Measurements from ENCODE around the gene A2ML1.

Gene A2ML1

DNA sequence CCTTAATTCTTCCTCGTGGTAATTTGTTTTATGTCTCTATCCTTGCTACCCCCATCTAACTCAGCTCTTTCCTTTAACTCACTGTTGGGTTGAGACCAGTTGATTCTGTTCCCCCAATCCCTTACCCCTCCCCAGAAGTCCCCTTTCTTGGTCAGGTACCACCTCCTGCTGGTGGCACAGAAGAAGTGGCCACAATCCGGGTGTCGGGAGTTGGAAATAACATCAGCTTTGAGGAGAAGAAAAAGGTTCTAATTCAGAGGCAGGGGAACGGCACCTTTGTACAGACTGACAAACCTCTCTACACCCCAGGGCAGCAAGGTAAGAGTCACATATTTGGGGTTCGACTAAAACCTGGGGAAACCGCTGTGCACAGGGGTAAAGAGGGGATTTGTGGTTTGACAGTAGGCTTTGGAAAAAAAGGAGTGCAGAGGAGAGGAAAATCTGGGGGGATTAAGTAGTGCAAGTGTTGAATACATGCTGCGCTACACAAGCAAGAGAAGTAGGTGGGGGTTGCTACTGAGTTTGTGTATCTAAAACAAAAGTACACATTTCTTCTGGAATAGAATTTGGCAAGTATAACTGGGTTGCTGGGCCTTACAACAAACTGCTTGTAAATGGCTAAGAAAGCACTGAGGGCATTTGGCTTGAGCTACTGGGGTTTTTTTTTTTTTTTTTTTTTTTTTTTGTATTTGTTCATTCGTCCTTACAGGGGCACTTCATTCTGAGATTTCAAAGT lies 1.3 kb downstream of the A2ML1 start:
- H3K4me2 ChIP-seq (ENCODE audit: low read length): no peak overlapping the region
- H3K79me2 ChIP-seq (ENCODE audit: control insufficient read depth, low read length): no peaks in the 10 kb centered on the region
- H3K9me2 ChIP-seq (replicated peaks; ENCODE audit: control insufficient read depth, low read length): no peaks in the 10 kb centered on the region
- H4K20me1 ChIP-seq (ENCODE audit: control insufficient read depth, insufficient read depth, low read depth, low read length): no peaks in the 10 kb centered on the region
- no peaks in the 10 kb centered on the region for H3K27me3 ChIP-seq (ENCODE audit: control insufficient read depth, low read length)
- no peak overlapping the region for H3K27ac ChIP-seq (ENCODE audit: low read depth, low read length)
- no peak overlapping the region for H3K4me3 ChIP-seq (ENCODE audit: low read length)
- no peaks in the 10 kb centered on the region for H3F3A ChIP-seq (ENCODE audit: control insufficient read depth, insufficient read depth)
- H3K9me3 ChIP-seq (ENCODE audit: control insufficient read depth, insufficient read depth, low read length): no peaks in the 10 kb centered on the region; the same call in 1 of the 2 replicates
- no peaks in the 10 kb centered on the region for H3K36me3 ChIP-seq (ENCODE audit: control insufficient read depth, low read length)
- no peaks in the 10 kb centered on the region for H3K4me1 ChIP-seq (ENCODE audit: control insufficient read depth, low read length)
- TF ChIP-seq EZH2phosphoT487 (IDR thresholded peaks at IDR 0.05; ENCODE audit: borderline replicate concordance, low read length): no peak
- TF ChIP-seq, protein P1, sequence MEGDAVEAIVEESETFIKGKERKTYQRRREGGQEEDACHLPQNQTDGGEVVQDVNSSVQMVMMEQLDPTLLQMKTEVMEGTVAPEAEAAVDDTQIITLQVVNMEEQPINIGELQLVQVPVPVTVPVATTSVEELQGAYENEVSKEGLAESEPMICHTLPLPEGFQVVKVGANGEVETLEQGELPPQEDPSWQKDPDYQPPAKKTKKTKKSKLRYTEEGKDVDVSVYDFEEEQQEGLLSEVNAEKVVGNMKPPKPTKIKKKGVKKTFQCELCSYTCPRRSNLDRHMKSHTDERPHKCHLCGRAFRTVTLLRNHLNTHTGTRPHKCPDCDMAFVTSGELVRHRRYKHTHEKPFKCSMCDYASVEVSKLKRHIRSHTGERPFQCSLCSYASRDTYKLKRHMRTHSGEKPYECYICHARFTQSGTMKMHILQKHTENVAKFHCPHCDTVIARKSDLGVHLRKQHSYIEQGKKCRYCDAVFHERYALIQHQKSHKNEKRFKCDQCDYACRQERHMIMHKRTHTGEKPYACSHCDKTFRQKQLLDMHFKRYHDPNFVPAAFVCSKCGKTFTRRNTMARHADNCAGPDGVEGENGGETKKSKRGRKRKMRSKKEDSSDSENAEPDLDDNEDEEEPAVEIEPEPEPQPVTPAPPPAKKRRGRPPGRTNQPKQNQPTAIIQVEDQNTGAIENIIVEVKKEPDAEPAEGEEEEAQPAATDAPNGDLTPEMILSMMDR (IDR thresholded peaks at IDR 0.05; ENCODE audit: low read depth, low read length, poor library complexity, severe bottlenecking): peak; percentile 59

DNA sequence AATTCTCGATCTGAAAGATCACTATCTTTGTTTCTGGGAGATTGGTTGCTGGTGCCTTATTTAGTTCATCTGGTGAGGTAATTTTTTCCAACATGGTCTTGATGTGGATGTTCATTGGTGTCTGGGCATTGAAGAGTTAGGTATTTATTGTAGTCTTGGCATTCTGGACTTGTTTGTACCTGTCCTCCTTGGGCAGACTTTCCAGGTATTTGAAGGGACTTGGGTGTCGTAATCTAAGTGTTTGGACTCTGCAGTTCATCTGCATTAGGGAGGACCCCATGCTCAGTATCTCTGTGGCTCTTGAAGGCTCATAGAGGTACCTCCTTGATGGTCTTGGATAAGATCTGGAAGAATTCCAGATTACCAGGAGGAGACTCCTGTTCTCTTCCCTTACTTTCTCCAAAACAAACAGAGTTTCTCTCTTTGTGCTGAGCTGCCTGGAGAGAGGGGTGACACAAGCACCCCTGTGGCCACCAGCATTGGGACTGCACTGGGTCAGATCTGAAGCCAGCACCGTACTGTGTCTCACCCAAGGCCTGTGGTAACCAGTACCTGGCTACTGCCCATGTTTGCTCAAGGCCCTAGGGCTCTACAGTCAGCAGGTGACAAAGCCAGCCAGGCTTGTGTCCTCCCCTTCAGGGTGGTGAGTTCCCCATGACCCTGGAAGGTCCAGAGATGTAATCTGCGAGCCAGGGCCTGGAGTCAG lies 5.3 kb downstream of the A2ML1 start:
- H3K9me3 ChIP-seq (ENCODE audit: control insufficient read depth, insufficient read depth, low read length): no peaks in the 10 kb centered on the region; the same call in 1 of the 2 replicates
- no peaks in the 10 kb centered on the region for H3K79me2 ChIP-seq (ENCODE audit: control insufficient read depth, low read length)
- H3K27me3 ChIP-seq (ENCODE audit: control insufficient read depth, low read length): no peaks in the 10 kb centered on the region
- H4K20me1 ChIP-seq (ENCODE audit: control insufficient read depth, insufficient read depth, low read depth, low read length): no peaks in the 10 kb centered on the region
- TF ChIP-seq, protein P1 (IDR thresholded peaks at IDR 0.05; ENCODE audit: low read depth, low read length, poor library complexity, severe bottlenecking): no peak
- no peak for TF ChIP-seq EZH2phosphoT487 (IDR thresholded peaks at IDR 0.05; ENCODE audit: borderline replicate concordance, low read length)
- 0 out of 2 replicates have a peak, but pooled peaks cover 4% of the 10 kb centered on the region for H3F3A ChIP-seq (ENCODE audit: control insufficient read depth, insufficient read depth)
- H3K4me3 ChIP-seq (ENCODE audit: low read length): no peak overlapping the region
- H3K4me1 ChIP-seq (ENCODE audit: control insufficient read depth, low read length): peaks cover 17% of the 10 kb centered on the region
- no peaks in the 10 kb centered on the region for H3K9me2 ChIP-seq (replicated peaks; ENCODE audit: control insufficient read depth, low read length)
- H3K27ac ChIP-seq (ENCODE audit: low read depth, low read length): no peak overlapping the region
- no peak overlapping the region for H3K4me2 ChIP-seq (ENCODE audit: low read length)
- no peaks in the 10 kb centered on the region for H3K36me3 ChIP-seq (ENCODE audit: control insufficient read depth, low read length)

DNA sequence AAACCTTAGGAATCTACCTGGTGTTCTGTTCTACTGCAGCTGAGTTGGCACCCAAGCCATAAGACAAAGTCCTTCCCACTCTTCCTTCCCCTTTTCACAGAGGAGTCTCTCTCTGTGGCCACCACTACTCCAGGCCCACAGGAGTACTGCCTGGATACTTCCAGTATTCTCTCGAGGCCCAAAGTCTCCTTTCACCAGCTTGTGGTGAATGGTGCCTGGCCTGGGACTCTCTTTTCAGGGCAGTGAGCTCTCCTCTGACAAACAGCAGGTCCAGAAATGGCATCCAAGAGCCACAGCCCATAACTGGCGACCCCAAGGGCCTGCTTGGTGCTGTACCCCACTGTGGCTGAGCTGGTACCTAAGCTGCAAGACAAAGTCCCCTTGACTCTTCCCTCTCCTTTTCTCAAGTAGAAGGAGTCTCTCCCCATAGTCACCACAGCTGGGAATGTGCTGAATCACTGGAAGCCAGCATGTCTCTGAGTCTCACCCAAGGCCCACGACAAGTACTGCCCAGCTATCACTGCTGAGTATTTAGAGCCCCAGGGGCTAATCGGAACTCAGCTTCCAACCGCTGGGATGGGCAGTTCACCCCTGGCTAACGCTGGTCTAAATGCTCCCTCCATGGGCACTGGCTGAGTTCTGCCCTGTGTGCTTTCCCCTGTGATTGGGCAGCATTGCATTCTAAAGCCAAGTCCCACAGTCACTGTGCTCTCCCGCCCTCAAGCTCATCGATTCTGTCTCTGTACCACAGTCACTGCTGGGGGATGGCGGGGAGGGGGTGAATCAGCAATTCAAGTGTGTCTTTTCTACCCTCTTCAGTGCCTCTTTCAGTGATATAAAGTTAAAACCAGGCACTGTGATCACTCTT lies 6.1 kb downstream of the A2ML1 start:
- no peak for TF ChIP-seq EZH2phosphoT487 (IDR thresholded peaks at IDR 0.05; ENCODE audit: borderline replicate concordance, low read length)
- TF ChIP-seq, protein P1 (IDR thresholded peaks at IDR 0.05; ENCODE audit: low read depth, low read length, poor library complexity, severe bottlenecking): no peak
- no peak overlapping the region for H3K4me3 ChIP-seq (ENCODE audit: low read length)
- H4K20me1 ChIP-seq (ENCODE audit: control insufficient read depth, insufficient read depth, low read depth, low read length): no peaks in the 10 kb centered on the region
- no peaks in the 10 kb centered on the region for H3K36me3 ChIP-seq (ENCODE audit: control insufficient read depth, low read length)
- no peaks in the 10 kb centered on the region; the same call in 1 of the 2 replicates for H3K9me3 ChIP-seq (ENCODE audit: control insufficient read depth, insufficient read depth, low read length)
- no peaks in the 10 kb centered on the region for H3K9me2 ChIP-seq (replicated peaks; ENCODE audit: control insufficient read depth, low read length)
- H3K27ac ChIP-seq (ENCODE audit: low read depth, low read length): no peak overlapping the region
- H3K79me2 ChIP-seq (ENCODE audit: control insufficient read depth, low read length): no peaks in the 10 kb centered on the region
- peaks cover 17% of the 10 kb centered on the region for H3K4me1 ChIP-seq (ENCODE audit: control insufficient read depth, low read length)
- 0 out of 2 replicates have a peak, but pooled peaks cover 4% of the 10 kb centered on the region for H3F3A ChIP-seq (ENCODE audit: control insufficient read depth, insufficient read depth)
- no peaks in the 10 kb centered on the region for H3K27me3 ChIP-seq (ENCODE audit: control insufficient read depth, low read length)
- H3K4me2 ChIP-seq (ENCODE audit: low read length): no peak overlapping the region
